HEK293 (cell line): ENCODE results near the gene CCDC186.

ENCODE experiments used
- BCL11B ChIP-seq: fragments of 450-650 bp; formaldehyde crosslinking; IDR thresholded peaks from 2 replicates; pipeline ENCODE4 v1.5.1; 2016; ENCODE audit warnings: low read depth, missing biosample characterization, missing genetic modification characterization
- CTCF ChIP-seq: fragments of 450-650 bp; formaldehyde crosslinking; IDR thresholded peaks from 2 replicates; pipeline ENCODE4 v1.5.1; 2016; ENCODE audit warnings: missing biosample characterization, missing genetic modification characterization
- ZNF121 ChIP-seq: fragments of 450-650 bp; formaldehyde crosslinking; IDR thresholded peaks from 2 replicates; pipeline ENCODE4 v1.5.1; 2016; ENCODE audit warnings: missing biosample characterization, missing genetic modification characterization
- ZNF138 ChIP-seq: fragments of 450-650 bp; formaldehyde crosslinking; IDR thresholded peaks from 2 replicates; pipeline ENCODE4 v1.5.1; 2016; ENCODE audit warnings: missing biosample characterization, missing genetic modification characterization, borderline replicate concordance
- ZNF140 ChIP-seq: fragments of 450-650 bp; formaldehyde crosslinking; IDR thresholded peaks from 2 replicates; pipeline ENCODE4 v1.5.1; 2016; ENCODE audit warnings: missing biosample characterization, missing genetic modification characterization
- ZNF501 ChIP-seq: fragments of 450-650 bp; formaldehyde crosslinking; IDR thresholded peaks from 2 replicates; pipeline ENCODE4 v1.5.1; 2016; ENCODE audit warnings: missing biosample characterization, missing genetic modification characterization
- ZNF529 ChIP-seq: fragments of 450-650 bp; formaldehyde crosslinking; IDR thresholded peaks from 2 replicates; pipeline ENCODE4 v1.5.1; 2017; ENCODE audit warnings: missing genetic modification characterization, missing biosample characterization; ENCODE audit not compliant: insufficient replicate concordance
- ZNF600 ChIP-seq: fragments of 450-650 bp; formaldehyde crosslinking; IDR thresholded peaks from 2 replicates; pipeline ENCODE4 v1.5.1; 2016; ENCODE audit warnings: missing biosample characterization, missing genetic modification characterization
- ZNF629 ChIP-seq: fragments of 450-650 bp; formaldehyde crosslinking; IDR thresholded peaks from 2 replicates; pipeline ENCODE4 v1.5.1; 2017; ENCODE audit warnings: missing biosample characterization, missing genetic modification characterization
- ZNF76 ChIP-seq: fragments of 450-650 bp; formaldehyde crosslinking; IDR thresholded peaks from 2 replicates; pipeline ENCODE4; 2016; ENCODE audit warnings: low read depth, missing biosample characterization, missing genetic modification characterization, borderline replicate concordance

DNA sequence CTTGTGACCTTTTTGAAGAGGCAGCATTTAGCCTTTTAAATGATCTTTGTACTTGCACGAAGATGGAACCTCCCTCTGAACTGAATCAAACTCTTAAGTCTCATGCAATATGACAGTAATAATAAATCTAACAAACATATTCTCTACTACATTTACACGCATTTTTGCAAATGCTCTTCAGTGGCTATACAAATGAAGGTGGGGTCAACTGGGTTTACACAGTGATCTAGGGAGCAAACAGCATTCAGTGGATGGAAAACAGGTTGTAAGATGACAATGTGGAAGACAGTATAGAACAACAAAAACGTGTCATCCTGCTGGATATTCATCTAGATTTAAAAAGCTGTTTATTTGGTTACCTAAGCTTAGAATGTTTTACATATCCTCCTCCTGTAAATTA, 7.5 kb downstream of the CCDC186 start:
- TF ChIP-seq ZNF76 (tag by site-specific recombination) (no peak), CTCF (tag by site-specific recombination) (no peak), ZNF140 (tag by site-specific recombination) (no peak), ZNF501 (tag by site-specific recombination) (no peak), ZNF629 (tag by site-specific recombination) (no peak), BCL11B (tag by site-specific recombination) (no peak), ZNF138 (tag by site-specific recombination) (no peak), ZNF600 (tag by site-specific recombination) (no peak), ZNF529 (tag by site-specific recombination) (no peak), ZNF121 (tag by site-specific recombination) (no peak)
